ENCODE results near the gene ITGB2.
"Not testable (repeated sequence)": the region's sequence is repeated elsewhere in the genome, so short reads cannot be mapped to it uniquely, and the experiment has no call there.

Gene ITGB2

DNA sequence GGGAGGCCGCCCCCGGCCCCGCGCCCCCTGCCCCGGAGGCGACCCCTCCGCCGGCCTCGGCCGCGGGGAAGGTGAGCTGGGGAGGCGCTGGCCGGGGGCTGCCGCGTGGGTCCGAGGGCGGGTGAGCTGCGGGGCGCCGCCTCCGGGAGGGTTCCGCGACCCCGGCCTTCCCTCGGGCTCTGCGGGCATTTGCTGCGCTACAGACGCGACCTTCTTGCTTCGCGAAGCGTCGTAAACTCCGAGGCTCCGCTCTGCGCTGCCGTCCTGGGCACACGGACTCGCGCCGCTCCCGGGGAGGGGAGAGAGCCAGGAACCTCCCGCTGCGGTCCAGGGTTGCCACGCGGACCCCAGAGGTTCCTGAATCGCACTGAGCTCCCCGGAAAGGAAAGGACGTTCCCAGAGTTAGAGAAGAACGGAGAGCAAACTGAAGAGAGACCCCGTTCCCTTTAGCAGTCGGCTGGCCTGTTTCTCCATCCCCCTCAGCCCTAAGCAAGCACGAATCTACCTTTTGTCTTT lies 19.5 kb upstream of the ITGB2 start:
- DNase-seq, result no peak

DNA sequence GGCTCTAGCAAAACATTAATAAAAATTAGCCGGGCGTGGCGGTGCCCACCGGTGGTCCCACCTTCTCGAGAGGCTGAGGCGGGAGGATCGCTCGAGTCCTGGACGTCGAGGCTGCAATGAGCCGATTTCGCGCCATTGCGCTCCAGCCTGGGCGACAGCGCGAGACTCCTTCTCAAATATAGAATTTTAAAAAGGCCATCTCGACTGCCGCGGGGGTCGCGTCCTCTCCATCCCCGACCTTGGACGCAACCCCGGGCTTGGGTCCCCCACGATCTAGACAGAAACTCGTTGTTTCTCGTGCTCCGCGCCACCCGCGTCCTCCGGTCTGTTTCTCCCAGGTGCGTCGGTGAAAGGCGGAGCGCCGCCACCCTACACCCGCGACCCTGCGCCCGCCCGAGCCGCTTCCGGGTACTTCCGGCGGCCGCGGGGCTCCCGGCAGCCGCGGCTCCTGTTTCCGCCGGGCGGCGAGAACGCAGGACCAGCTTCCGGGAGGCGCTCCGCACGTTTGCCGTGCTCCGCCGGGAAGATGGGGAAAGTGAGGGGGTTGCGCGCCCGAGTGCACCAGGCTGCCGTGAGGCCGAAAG lies 18.9 kb upstream of the ITGB2 start, which contains the start of gene SLX9:
TSS of gene SLX9 (plus strand) at position 498 of the 584 bp plus-strand sequence. CDS start at position 527, 29 bp downstream.
- peak; percentile 87 for DNase-seq

DNA sequence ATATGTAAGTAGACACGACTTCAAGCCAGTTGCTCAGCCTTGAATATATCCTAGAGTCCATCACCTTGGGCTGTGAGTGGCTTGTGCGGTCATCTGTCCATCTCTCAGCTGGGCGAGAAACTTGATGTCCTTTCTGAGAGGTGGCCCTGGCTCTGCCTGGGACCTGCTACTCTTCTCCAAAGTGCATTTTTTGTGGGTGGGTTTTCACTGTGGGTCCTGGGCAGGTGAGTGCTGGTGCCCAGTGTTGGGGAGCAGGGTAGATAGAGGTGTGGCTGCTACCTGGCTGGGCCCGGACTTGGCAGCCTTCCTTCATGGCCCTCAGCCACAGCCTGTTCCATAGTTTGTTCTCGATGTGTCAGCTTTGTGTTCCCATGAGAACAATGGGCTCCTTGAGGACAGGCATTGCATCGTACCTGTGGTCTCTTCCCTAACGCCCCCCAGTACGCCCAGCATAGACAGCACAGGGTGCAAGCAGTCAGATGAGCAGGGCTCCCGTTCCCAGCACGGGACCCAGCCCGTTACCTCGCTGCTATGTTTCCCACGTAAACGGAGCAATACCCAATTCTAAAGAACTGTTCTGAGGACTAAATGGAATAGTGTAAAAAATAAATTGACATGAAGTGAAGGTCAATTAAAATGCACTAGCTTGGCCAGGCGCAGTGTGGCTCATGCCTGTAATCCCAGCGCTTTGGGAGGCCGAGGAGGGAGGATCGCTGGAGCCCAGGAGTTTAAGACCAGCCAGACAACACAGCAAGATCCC lies 18.3 kb upstream of the ITGB2 start:
- DNase-seq, result no peak

DNA sequence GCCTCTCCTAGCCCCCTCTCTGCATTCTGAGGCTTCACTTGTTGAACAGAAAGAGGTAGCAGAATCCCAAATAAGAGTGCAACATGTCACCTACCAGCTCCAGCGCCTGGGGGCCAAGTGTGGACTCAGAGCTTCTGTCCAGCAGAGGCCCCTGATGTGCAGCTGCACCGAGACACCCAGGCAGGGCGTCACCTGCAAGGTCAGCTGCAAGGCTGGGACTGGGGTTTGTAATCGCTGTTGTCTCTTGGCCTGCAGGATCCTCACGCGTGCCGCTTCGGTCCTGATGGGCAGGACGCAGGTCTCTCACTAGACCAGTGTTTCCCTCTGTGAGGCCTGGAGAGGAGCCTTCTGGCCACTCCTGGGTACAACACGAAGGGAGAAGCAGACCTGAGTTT lies 14.8 kb upstream of the ITGB2 start:
- DNase-seq, result no peak

DNA sequence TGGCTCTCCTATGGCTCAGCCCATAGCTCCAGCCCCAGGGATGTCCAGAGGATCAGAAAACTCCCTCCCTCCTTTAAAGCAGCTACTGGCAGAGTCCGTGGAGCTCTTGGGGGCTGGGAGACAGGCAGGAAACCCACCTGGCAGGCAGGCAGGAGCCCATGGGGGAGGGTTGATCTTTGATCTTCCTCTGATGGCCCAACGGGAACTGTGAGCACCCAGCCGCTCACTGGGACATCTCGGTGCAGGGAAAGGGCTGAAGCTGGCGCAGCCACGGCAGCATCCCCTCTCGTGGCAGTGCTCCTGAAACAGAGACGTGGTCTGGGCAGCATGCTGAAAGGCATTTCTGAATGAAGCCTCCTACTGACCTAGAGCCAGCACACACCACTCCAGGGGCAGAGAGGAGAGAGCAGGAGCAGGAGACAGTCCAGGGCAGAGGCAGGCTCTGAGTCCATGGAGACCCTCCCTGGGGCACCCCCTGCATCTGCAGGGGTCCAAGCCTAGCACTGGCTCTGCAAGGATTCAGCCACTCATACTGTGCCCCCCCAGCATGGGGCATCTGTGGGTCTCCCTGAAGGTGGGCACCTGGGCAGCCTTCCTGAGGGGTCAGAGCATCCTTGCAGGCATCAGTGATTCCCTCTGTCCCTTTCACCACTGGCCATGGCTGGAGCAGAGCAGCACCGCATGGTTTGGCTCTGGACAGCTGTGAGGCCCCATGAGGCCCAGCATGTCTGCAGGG lies 14.3 kb upstream of the ITGB2 start:
- DNase-seq, result no peak

GRCh38 chr21:44934276-44934675 lies 13.6 kb upstream of the ITGB2 start:
- no peak for DNase-seq

DNA sequence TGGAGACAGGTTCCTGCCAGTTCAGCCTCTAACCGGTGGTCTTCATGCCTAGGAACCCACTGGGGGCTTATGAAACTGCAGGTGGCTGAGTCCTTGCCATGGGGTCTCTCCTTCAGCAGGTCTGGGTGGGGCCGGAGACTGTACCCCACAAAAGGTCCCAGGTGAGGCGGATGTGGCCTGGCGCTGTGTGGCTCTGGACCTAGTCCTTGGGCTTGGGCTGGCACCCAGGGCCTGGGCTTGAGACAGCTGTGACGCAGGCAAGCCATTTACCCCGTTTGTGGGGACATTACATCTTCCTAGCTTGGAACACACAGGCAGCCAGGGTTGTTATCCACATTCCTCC lies 13.2 kb upstream of the ITGB2 start:
- DNase-seq, result no peak

- no peak for DNase-seq
These were observed 12.7 kb upstream of the ITGB2 start for GRCh38 chr21:44933199-44933917.

GRCh38 chr21:44932408-44933181 lies 11.9 kb upstream of the ITGB2 start:
- peak; percentile 26 for DNase-seq

GRCh38 chr21:44931501-44932407 lies 11.1 kb upstream of the ITGB2 start:
- no peak for DNase-seq

GRCh38 chr21:44931137-44931500 lies 10.4 kb upstream of the ITGB2 start:
- DNase-seq, result no peak

DNA sequence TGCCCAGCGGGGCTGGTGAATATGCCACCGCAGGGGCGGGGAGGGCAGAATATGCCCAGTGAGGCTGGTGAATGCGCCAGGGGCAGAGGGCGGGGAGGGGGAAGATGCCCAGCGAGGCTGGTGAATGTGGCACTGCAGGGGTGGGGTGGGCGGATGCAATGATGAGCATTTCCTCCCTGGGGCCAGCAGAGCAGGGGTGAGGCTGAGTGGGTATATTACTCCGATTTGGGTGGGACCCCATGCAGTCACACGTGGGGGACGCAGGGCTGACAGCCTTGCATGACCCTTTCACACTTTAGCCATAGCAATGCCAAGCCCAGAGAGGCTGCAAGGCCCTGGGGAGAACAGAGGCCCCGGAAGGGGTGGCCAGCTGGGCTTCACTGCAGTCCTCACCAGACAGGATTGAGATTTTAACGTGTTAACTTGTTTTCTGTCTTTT lies 9.9 kb upstream of the ITGB2 start:
- DNase-seq, result no peak

GRCh38 chr21:44929799-44930542 lies 9.3 kb upstream of the ITGB2 start:
- no peak for DNase-seq

DNA sequence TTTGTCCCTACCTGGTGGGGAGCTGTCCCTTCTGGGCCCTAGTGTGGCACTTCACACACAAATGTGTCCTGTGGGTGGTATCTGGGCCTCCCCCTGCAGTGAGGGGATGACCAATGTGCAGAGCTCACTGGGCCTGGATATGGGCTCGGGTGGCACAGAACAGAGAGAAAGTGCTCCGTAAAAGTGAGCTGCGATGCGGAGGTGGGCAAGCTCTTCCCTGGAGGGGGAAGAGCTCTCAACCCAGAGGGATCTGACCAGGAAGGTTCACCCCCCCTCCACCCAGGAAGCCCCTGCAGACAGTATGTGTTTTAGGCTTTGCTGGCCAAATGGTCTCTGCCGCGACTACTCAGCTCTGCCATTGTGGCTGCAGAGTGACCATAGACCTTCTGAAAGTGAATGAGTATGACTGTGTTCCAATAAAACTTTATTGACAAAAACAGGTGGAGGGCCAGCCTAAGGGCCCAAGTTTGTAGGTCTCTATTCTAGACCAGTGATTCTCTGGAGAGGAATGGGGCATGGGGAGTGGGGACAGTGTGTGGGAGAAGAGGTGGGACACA lies 8.6 kb upstream of the ITGB2 start:
- DNase-seq, result no peak

- DNase-seq, result not testable (repeated sequence)
These were observed 8.0 kb upstream of the ITGB2 start for GRCh38 chr21:44928500-44929241.

DNA sequence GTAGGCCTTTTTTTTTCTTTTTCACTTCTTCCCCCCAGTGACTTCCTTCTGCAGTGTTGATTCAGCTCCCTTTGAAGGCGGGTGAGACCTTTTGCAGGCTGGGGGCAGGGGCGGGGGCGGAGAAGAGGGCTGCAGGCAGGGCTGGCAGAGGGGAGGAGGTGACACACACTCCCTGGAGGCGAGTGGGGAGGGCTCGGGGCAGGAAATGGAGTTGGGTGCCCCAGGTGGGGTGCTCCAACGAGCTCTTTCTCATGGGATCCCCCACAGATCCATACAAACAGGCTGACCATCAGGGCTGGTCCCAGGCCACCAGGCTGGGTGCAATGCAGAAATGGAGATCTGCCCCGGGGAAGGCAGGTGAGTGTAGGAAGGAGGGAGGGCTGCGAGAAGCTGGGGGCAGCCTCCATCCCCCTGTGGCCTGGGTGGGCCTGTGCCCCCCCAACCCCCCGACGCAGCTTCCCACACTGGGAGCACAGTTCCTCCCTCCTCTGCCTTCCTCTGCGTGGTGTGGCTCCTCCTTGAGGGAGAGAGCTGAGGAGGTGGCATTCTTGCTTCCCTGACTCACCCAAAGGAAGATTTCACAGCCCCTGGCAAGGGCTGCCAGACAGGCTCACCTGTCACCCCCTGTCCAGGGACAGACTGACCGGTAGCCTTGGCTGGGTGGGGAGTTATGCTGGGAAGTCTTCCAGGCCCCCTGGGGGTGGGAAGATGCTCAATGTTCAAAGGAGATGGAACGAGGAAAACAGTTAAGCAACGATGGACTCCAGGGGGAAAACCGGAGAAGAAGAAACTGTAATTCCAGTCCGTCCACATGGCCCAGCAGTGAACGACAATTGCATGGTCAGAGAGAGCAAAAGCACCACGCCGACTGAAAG lies 7.1 kb upstream of the ITGB2 start:
- no peak for DNase-seq

DNA sequence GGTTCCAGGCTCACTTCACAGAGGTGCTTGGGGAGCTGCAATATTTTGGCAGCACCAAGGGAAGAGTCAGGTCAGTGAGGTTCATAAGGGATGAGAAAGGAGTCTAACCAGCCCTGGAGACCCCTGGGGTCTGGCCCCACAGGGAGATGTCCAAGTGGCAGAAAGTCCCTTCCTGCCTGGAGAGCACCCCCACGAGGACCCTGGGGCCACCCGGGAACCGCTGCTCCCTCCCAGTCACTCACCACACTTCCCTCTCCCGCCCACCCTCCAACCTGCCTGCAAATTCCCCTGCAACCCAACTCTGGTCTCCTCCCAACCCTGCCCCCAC lies 6.5 kb upstream of the ITGB2 start:
- DNase-seq, result no peak

DNA sequence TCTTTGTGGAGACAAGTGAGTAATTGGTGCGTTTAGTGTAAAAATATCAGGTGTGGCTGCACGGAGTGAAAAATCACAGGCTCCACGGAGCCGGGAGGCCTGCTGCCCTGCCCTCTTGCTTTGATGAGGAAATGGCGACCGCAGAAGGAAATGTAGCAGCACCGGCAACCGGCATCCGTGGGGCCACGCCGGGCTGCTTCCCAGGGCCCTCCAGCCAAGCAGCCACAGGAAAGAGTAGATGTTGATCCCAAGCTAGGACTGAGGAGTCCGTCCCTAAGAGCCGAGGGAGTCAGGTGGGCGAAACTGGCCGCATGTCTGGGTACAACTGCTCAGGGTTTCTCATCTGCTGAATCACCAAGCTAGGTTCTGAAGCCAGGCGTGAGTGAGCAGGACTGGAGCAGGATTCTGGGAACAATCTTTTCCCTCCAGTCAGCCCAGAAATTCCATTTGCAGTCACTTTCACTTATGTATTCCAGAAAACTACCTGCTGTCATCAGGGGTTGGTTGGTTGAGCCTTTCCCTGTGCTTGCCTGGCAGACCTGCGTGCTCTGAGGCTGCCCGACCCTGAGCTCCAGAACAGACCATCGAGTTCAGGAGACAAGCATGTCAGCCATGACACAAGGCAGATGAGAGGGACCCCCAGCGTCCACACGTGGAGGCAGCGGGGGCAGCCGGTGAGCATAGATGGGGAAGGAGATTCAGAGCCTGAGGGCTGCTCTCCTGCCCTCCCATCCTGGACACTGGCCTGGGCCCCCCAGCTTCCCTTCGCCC lies 5.8 kb upstream of the ITGB2 start:
- DNase-seq, result no peak

Data from NCI-H2107 (cell line).